Ectodermal cell (in vitro differentiated cells): ENCODE measurements around the gene PTPA.

Experiments used
- H3K27ac ChIP-seq: 2 replicates; pipeline ENCODE4 v1.7.0; 2013; ENCODE audit warnings: mild to moderate bottlenecking, low read depth, low read length; ENCODE audit not compliant: insufficient read depth, poor library complexity, severe bottlenecking
- H3K27me3 ChIP-seq: 2 replicates; pipeline ENCODE4 v1.7.0; 2013; ENCODE audit warnings: mild to moderate bottlenecking, low read length; ENCODE audit not compliant: insufficient read depth, control insufficient read depth, poor library complexity, severe bottlenecking
- H3K36me3 ChIP-seq: one replicate; pipeline ENCODE4 v1.7.0; 2013; ENCODE audit warnings: low read length; ENCODE audit not compliant: control insufficient read depth, insufficient read depth
- H3K4me1 ChIP-seq: one replicate; pipeline ENCODE4 v1.7.0; 2013; ENCODE audit warnings: low read length; ENCODE audit not compliant: control insufficient read depth, insufficient read depth
- H3K4me3 ChIP-seq: 2 replicates; pipeline ENCODE4 v1.7.0; 2013; ENCODE audit warnings: low read depth, low read length, control low read depth; ENCODE audit not compliant: insufficient read depth
- H3K9me3 ChIP-seq: 2 replicates; pipeline ENCODE4 v1.7.0; 2013; ENCODE audit warnings: mild to moderate bottlenecking, low read length, moderate library complexity; ENCODE audit not compliant: control insufficient read depth
- WGBS, 2 experiments: methylation state at CpG; one replicate each; pipeline ENCODE4 v1.1.7; 2013; ENCODE audit warnings: missing lambda C conversion rate in 2 of 2; 5-methylcytosine and 5-hydroxymethylcytosine counted together

The PTPA gene

DNA sequence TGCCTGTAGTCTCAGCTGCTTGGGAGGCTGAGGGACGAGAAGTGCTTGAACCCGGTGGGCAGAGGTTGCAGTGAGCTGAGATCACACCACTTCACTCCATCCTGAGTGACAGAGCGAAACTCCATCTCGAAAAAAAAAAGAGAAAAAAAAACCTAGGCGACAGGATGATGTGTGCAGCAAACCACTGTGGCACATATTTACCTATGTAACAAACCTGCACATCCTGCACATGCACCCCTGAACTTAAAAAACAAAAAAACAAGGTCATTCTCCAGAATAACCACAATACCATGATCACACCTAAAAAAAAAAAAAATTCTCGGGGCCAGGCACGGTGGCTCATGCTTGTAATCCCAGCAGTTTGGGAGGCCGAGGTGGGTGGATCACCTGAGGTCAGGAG lies 37.8 kb upstream of the PTPA start:
- peaks cover 17% of the 10 kb centered on the region for H3K4me1 ChIP-seq
- 89 to 91% methylated on average over 8 of the region's 8 CpGs for WGBS, 2 experiments

DNA sequence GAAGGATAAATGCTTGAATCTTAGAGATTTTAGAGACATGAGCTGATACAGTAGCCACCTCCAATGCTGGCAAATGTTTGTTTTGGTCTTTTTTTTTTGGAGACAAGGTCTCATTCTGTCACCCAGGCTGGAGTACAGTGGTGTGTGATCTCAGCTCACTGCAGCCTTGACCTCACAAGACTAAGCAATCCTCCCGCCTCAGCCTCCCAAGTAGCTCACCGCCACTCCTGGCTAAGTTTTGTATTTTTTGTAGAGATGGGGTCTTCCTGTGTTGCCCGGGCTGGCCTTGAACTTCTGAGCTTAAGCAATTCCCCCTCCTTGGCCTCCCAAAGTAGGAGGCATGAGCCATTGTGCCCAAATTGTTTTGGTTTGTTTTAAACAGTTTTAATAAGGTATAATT lies 37.1 kb upstream of the PTPA start:
- no peaks in the 10 kb centered on the region for H3K9me3 ChIP-seq
- no peaks in the 10 kb centered on the region for H3K27me3 ChIP-seq
- 93 to 95% methylated on average over 3 of the region's 3 CpGs for WGBS, 2 experiments
- no peaks in the 10 kb centered on the region for H3K36me3 ChIP-seq
- H3K27ac ChIP-seq = no peak overlapping the region
- H3K4me1 ChIP-seq = peaks cover 17% of the 10 kb centered on the region
- H3K4me3 ChIP-seq = no peak overlapping the region

More for the DNA sequence above, 37.8 kb upstream of the PTPA start:
- Histone ChIP-seq H3K4me3 (no peak overlapping the region), H3K27ac (no peak overlapping the region), H3K9me3 (no peaks in the 10 kb centered on the region), H3K36me3 (no peaks in the 10 kb centered on the region), H3K27me3 (no peaks in the 10 kb centered on the region)

DNA sequence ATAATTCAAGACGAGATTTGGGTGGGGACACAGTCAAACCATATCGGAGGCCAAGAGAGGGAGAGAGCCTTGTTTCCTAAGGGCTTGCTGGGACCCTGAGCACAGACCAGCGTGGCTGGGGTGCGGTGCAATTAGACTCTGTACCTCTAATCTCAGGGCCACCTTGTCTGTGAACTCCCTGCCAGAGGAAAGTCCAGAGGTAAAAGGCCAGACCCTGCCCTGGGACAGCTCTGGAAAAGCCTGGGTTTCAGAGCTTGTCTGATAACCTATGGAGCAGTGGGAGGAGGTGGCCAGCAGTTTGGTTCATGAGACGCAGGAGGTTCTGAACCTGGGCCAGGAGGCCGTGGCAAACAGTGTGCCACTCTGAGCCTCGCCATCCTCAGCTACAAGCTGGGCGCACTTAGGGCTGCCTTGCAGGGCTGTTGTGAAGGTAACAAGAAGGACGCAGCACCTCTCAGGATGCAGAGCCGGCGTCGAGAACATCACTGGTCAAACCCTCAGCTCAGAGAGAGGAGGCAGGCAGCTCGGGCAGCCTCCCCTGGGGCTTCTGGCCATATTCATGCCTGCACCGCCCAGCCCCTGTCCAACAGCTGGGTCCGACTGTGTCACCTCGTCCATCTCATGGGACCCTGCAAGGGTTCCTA lies 35.1 kb upstream of the PTPA start:
- Histone ChIP-seq H3K4me1 (peaks cover 16% of the 10 kb centered on the region), H3K9me3 (no peaks in the 10 kb centered on the region), H3K27me3 (no peaks in the 10 kb centered on the region), H3K27ac (no peak overlapping the region), H3K36me3 (no peaks in the 10 kb centered on the region), H3K4me3 (no peak overlapping the region)
- WGBS, 2 experiments = 92 to 95% methylated on average over 16 of the region's 16 CpGs

DNA sequence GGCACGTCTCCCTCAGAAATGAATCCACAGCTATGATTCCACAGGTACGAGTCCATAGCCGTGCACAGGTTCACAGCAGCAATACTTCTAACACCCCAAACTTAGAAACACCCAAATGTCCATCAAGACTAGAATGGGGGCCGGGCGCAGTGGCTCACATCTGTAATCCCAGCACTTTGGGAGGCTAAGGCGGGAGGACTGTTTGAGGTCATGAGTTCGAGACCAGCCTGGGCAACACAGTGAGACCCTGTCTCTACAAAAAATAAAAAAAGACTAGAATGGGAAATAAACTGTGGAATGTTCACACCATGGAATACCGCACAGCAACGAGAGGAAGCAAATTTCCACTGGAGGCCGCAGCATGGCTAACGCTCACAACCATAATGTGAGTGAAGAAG lies 34.6 kb upstream of the PTPA start:
- WGBS, 2 experiments = 94% methylated on average over 11 of the region's 11 CpGs
- Histone ChIP-seq H3K4me1 (peaks cover 11% of the 10 kb centered on the region), H3K27me3 (no peaks in the 10 kb centered on the region), H3K4me3 (no peak overlapping the region), H3K27ac (no peak overlapping the region), H3K36me3 (no peaks in the 10 kb centered on the region), H3K9me3 (no peaks in the 10 kb centered on the region)

DNA sequence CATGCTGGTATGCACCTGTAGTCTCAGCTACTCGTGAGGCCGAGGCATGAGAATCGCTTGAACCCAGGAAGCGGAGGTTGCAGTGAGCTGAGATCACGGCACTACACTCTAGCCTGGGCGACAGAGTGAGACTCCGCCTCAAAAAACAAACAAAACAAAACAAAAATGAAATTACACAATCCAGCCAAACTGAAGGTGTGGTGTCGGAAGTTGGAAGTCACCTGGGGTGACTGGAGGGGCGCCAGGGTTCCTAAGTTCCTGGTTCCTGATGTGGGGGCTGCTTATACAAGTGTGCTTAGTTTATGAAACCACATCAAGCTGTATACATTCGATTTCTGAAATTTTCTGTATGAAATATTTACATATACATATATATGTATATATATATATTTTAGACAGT lies 34.0 kb upstream of the PTPA start:
- Histone ChIP-seq H3K9me3 (no peaks in the 10 kb centered on the region), H3K4me3 (no peak overlapping the region), H3K27ac (no peak overlapping the region), H3K4me1 (peaks cover 5% of the 10 kb centered on the region), H3K36me3 (no peaks in the 10 kb centered on the region), H3K27me3 (no peaks in the 10 kb centered on the region)
- WGBS, 2 experiments = 93 to 96% methylated on average over 9 of the region's 10 CpGs

DNA sequence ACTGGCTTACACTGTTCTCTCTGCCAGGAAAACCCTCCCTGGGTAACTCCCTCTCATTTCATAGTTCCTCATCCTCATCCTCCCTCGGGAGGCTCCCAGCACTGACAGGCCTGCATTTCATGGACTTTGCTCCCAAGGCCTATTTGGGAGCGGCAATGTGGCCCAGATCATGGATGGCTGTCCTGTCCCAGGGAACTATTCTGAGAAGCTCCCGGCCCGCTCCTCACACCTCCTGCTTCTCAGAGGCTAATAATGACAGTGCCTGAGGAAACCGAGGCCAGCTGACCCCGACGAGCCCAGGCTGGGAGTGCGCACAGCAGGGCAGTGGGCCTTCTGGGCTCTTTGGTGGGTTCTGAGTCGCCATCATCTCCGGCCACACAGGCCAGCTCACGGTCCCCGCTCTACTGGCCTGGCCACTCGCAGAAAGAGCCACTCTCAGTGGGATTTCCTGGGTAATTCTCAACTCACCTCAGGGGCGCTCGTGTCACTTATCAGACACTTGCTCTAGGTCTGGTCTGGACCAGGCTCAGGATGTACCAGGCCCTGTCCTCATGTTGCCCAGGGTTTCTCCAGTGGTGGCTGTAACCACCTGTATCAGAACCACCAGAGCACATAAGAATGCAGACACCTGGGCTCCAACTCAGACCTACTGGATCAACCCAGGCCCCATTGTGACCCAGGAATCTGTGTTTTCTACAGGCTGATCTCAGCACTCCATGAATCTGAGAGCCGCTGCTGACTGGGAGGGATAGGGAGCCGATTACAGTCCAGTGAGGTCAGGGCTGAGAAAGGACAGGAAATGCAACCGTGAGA lies 32.3 kb upstream of the PTPA start:
- Histone ChIP-seq H3K4me3 (no peak overlapping the region), H3K4me1 (peaks cover 4% of the 10 kb centered on the region), H3K9me3 (no peaks in the 10 kb centered on the region), H3K36me3 (no peaks in the 10 kb centered on the region), H3K27ac (no peak overlapping the region), H3K27me3 (no peaks in the 10 kb centered on the region)
- 88% methylated on average over 18 of the region's 18 CpGs for WGBS, 2 experiments

DNA sequence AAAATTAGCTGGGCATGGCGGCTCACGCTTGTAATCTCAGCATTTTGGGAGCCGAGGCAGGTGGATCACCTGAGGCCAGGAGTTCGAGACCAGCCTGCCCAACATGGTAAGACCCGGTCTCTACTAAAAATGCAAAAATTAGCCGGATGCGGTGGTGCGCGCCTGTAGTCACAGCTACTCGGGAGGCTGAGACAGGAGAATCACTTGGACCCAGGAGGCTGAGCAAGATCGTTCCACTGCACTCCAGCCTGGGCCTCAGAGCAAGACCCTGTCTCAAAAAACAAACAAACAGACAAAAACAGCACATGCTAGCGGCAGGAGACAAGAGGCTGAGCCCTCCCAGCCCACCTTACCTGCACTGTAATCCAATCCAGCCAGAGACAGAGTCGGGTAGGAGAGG lies 31.4 kb upstream of the PTPA start:
- peak overlapping the region; percentile 83 for H3K4me3 ChIP-seq
- no peak overlapping the region for H3K27ac ChIP-seq
- no peaks in the 10 kb centered on the region for H3K36me3 ChIP-seq
- WGBS, 2 experiments = 85 to 89% methylated on average over 13 of the region's 13 CpGs
- no peaks in the 10 kb centered on the region for H3K27me3 ChIP-seq
- no peaks in the 10 kb centered on the region for H3K9me3 ChIP-seq
- peaks cover 4% of the 10 kb centered on the region for H3K4me1 ChIP-seq

DNA sequence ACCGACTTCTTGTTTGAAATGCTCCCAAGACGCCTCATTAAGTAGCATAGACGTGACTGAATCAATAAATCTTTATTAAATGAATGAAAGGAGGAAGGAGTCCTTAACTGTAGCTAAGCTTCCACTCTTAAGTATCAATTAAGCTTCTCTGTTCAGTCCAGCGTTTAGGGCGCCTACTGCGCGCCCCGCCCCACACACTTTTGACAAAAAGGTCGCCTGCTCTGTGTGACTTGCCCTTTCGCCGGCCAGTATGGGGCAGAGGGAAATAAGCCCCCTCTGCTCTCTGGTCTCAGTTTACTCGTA lies 31.0 kb upstream of the PTPA start:
- H3K36me3 ChIP-seq = no peaks in the 10 kb centered on the region
- peak overlapping the region; percentile 83 for H3K4me3 ChIP-seq
- no peak overlapping the region for H3K27ac ChIP-seq
- no peaks in the 10 kb centered on the region for H3K9me3 ChIP-seq
- WGBS, 2 experiments = 11% methylated on average over 12 of the region's 12 CpGs
- peaks cover 4% of the 10 kb centered on the region for H3K4me1 ChIP-seq
- no peaks in the 10 kb centered on the region for H3K27me3 ChIP-seq

DNA sequence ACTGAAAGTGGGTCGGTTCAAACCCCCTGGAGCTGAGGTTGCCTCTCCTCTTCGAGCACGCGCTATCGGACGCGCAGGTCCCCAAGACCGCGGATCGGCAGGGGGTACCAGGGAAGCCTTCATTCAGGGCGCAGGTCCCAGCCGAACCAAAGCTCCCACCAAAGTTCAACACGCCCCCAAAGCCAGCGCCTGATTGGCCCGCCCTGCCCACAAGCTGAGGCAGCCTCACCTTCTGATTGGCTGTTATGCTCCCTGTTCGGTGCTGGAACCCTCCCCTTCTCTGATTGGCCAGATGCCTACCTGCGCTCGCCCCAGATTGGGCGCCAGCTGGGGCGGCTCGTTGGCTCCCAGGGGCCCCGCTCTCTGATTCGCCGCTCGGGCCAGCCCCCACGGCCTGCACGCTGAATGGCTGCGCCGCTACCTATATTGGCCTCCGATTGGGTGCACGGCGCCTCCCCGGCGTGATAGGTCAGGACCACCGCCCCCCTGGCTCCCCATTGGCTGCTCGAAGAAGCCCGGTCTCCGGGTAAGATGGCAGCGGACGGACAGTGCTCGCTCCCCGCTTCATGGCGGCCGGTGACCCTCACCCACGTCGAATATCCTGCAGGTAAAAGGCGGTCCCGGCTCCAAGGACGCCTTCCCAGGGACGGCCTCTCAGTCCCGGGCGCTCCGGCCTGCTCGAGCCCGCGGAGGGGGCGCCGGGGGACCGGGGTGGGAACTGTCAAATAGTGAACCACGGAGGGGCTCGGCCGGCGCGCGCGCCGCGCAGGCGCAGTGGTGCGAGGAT lies 30.4 kb upstream of the PTPA start, which contains the start of gene DOLPP1:
Gene DOLPP1 (plus strand): TSS at position 511 of the 787 bp plus-strand sequence. CDS start 21 bp downstream, at position 532.
- Histone ChIP-seq H3K27ac (peak within 1 kb of the TSS; percentile 38), H3K9me3 (no peaks in the 10 kb centered on the region), H3K4me3 (peak within 1 kb of the TSS; percentile 83), H3K4me1 (peaks cover 4% of the 10 kb centered on the region), H3K27me3 (no peaks in the 10 kb centered on the region), H3K36me3 (peaks cover 4% of the 10 kb centered on the region)
- 0% methylated on average over 70 of the region's 70 CpGs for WGBS, 2 experiments

DNA sequence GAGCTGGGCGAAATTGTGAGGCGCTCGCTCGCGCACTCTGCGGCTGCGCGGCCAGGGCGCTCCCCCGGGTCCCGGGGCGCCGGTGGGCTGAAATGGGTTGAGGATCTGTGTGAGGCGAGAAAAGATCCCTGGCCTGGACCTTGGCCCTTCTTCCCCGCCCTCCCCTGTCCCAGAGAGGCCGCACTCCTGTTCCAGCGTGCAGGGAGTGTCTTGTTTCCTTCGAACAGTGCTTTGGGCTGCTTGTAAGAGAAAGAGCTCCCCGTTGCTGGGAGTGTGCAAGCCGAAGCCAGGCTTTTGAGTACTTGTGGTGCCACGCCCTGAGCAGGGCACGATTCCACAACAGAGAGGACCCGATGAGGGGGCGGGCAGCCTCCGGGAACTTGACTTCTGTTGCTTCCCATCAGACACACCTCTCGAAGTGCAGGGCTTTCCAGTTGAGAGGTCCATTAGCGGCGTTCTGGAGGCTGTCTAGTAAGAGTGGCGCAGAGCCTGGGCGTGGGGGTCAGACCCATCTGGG lies 29.8 kb upstream of the PTPA start:
- peaks cover 4% of the 10 kb centered on the region for H3K4me1 ChIP-seq
- peak overlapping the region; percentile 83 for H3K4me3 ChIP-seq
- WGBS, 2 experiments = 9% methylated on average over 30 of the region's 30 CpGs
- no peaks in the 10 kb centered on the region for H3K27me3 ChIP-seq
- no peaks in the 10 kb centered on the region for H3K9me3 ChIP-seq
- H3K36me3 ChIP-seq = peaks cover 10% of the 10 kb centered on the region
- peak overlapping the region; percentile 38 for H3K27ac ChIP-seq
